BLaER1 (cell line): ENCODE measurements around the gene SUDS3.
"Not testable (repeated sequence)": the region's sequence is repeated elsewhere in the genome, so short reads cannot be mapped to it uniquely, and the experiment has no call there.

Experiments used
- H3K27ac ChIP-seq: shearing (Covaris generic); formaldehyde crosslinking; 2 replicates; pipeline ENCODE4 v1.8.1; 2022
- H3K27me3 ChIP-seq: shearing (Covaris generic); formaldehyde crosslinking; 2 replicates; pipeline ENCODE4 v1.8.1; 2022
- H3K36me3 ChIP-seq: shearing (Covaris generic); formaldehyde crosslinking; 2 replicates; pipeline ENCODE4 v1.8.1; 2022
- H3K4me1 ChIP-seq: shearing (Covaris generic); formaldehyde crosslinking; 2 replicates; pipeline ENCODE4 v1.8.1; 2022
- H3K4me2 ChIP-seq: shearing (Covaris generic); formaldehyde crosslinking; 2 replicates; pipeline ENCODE4 v1.8.1; 2022
- H3K4me3 ChIP-seq: shearing (Covaris generic); formaldehyde crosslinking; 2 replicates; pipeline ENCODE4 v1.8.1; 2022
- H3K9ac ChIP-seq: shearing (Covaris generic); formaldehyde crosslinking; 2 replicates; pipeline ENCODE4 v1.8.1; 2022
- H3K9me3 ChIP-seq: shearing (Covaris generic); formaldehyde crosslinking; 2 replicates; pipeline ENCODE4 v1.8.1; 2022
- H4K20me1 ChIP-seq: shearing (Covaris generic); formaldehyde crosslinking; 2 replicates; pipeline ENCODE4 v1.8.1; 2022
- Cebpa-rat ChIP-seq: shearing (Covaris generic); IDR thresholded peaks from 2 replicates; pipeline ENCODE4 v1.8.1; 2022

The SUDS3 gene

GRCh38 chr12:118377021-118377883, 897 bp downstream of the SUDS3 start:
- Histone ChIP-seq H3K4me3 (peak overlapping the region; percentile 97), H4K20me1 (peaks cover 48% of the 10 kb centered on the region), H3K4me1 (peaks cover 25% of the 10 kb centered on the region), H3K27me3 (peaks cover 4% of the 10 kb centered on the region; the same call in 1 of the 2 replicates), H3K36me3 (peaks cover 40% of the 10 kb centered on the region), H3K9me3 (no peaks in the 10 kb centered on the region), H3K4me2 (peak overlapping the region; percentile 98), H3K27ac (peak overlapping the region; percentile 97; the same call in 1 of the 2 replicates), H3K9ac (peak overlapping the region; percentile 93)
- no peak for TF ChIP-seq Cebpa-rat

GRCh38 chr12:118377884-118378470, 1.6 kb downstream of the SUDS3 start:
- Histone ChIP-seq H3K4me2 (peak overlapping the region; percentile 98), H3K27me3 (no peaks in the 10 kb centered on the region), H3K36me3 (peaks cover 47% of the 10 kb centered on the region), H3K9me3 (no peaks in the 10 kb centered on the region), H3K9ac (peak overlapping the region; percentile 93), H4K20me1 (peaks cover 49% of the 10 kb centered on the region), H3K4me3 (peak overlapping the region; percentile 97), H3K27ac (no peak overlapping the region), H3K4me1 (peaks cover 25% of the 10 kb centered on the region)
- TF ChIP-seq Cebpa-rat: no peak

GRCh38 chr12:118391424-118391823, 15.1 kb downstream of the SUDS3 start:
- TF ChIP-seq Cebpa-rat: no peak
- H3K36me3 ChIP-seq: peaks cover 100% of the 10 kb centered on the region

GRCh38 chr12:118391836-118392235, 15.5 kb downstream of the SUDS3 start:
- Histone ChIP-seq H3K27me3 (no peaks in the 10 kb centered on the region), H3K36me3 (peaks cover 100% of the 10 kb centered on the region)
- no peak for TF ChIP-seq Cebpa-rat

More at GRCh38 chr12:118391424-118391823, 15.1 kb downstream of the SUDS3 start:
- no peaks in the 10 kb centered on the region for H3K4me1 ChIP-seq
- no peak overlapping the region for H3K4me2 ChIP-seq
- H3K9me3 ChIP-seq: no peaks in the 10 kb centered on the region
- H3K9ac ChIP-seq: no peak overlapping the region
- H3K27ac ChIP-seq: no peak overlapping the region
- H4K20me1 ChIP-seq: peaks cover 26% of the 10 kb centered on the region; the same call in 1 of the 2 replicates
- H3K4me3 ChIP-seq: no peak overlapping the region
- H3K27me3 ChIP-seq: no peaks in the 10 kb centered on the region

GRCh38 chr12:118397708-118398440, 21.5 kb downstream of the SUDS3 start:
- Histone ChIP-seq H3K4me3 (no peak overlapping the region), H3K9me3 (no peaks in the 10 kb centered on the region), H3K9ac (no peak overlapping the region), H4K20me1 (peaks cover 38% of the 10 kb centered on the region), H3K36me3 (peaks cover 100% of the 10 kb centered on the region), H3K4me2 (no peak overlapping the region), H3K27me3 (no peaks in the 10 kb centered on the region), H3K27ac (no peak overlapping the region), H3K4me1 (no peaks in the 10 kb centered on the region)
- no peak for TF ChIP-seq Cebpa-rat

More at GRCh38 chr12:118391836-118392235, 15.5 kb downstream of the SUDS3 start:
- Histone ChIP-seq H3K9me3 (no peaks in the 10 kb centered on the region), H3K9ac (no peak overlapping the region), H4K20me1 (peaks cover 30% of the 10 kb centered on the region), H3K4me2 (no peak overlapping the region), H3K4me1 (no peaks in the 10 kb centered on the region), H3K4me3 (no peak overlapping the region), H3K27ac (no peak overlapping the region)

- Histone ChIP-seq H3K36me3 (peaks cover 100% of the 10 kb centered on the region), H3K4me3 (no peak overlapping the region), H4K20me1 (peaks cover 32% of the 10 kb centered on the region), H3K9ac (no peak overlapping the region), H3K4me2 (no peak overlapping the region), H3K27me3 (no peaks in the 10 kb centered on the region), H3K27ac (no peak overlapping the region), H3K9me3 (no peaks in the 10 kb centered on the region), H3K4me1 (no peaks in the 10 kb centered on the region)
- TF ChIP-seq Cebpa-rat: no peak
These were observed 22.2 kb downstream of the SUDS3 start for GRCh38 chr12:118398524-118398923.

GRCh38 chr12:118398940-118399339, 22.6 kb downstream of the SUDS3 start:
- Histone ChIP-seq H3K9me3 (no peaks in the 10 kb centered on the region), H3K4me1 (no peaks in the 10 kb centered on the region), H3K4me3 (no peak overlapping the region), H3K9ac (no peak overlapping the region), H3K4me2 (no peak overlapping the region), H3K36me3 (peaks cover 100% of the 10 kb centered on the region), H3K27ac (no peak overlapping the region), H3K27me3 (no peaks in the 10 kb centered on the region), H4K20me1 (peaks cover 32% of the 10 kb centered on the region)
- TF ChIP-seq Cebpa-rat: no peak

- Histone ChIP-seq H3K27ac (no peak overlapping the region), H3K9ac (no peak overlapping the region)
These were observed 25.9 kb downstream of the SUDS3 start for GRCh38 chr12:118402251-118402650.

GRCh38 chr12:118404876-118405521, 28.6 kb downstream of the SUDS3 start:
- Histone ChIP-seq H3K4me1 (no peaks in the 10 kb centered on the region), H3K9me3 (no peaks in the 10 kb centered on the region), H4K20me1 (peaks cover 5% of the 10 kb centered on the region; the same call in 1 of the 2 replicates), H3K27ac (no peak overlapping the region), H3K9ac (no peak overlapping the region), H3K36me3 (peaks cover 86% of the 10 kb centered on the region), H3K27me3 (no peaks in the 10 kb centered on the region), H3K4me3 (no peak overlapping the region), H3K4me2 (no peak overlapping the region)
- TF ChIP-seq Cebpa-rat: no peak

More at GRCh38 chr12:118402251-118402650, 25.9 kb downstream of the SUDS3 start:
- Histone ChIP-seq H3K4me3 (no peak overlapping the region), H3K27me3 (no peaks in the 10 kb centered on the region), H3K4me1 (no peaks in the 10 kb centered on the region), H4K20me1 (peaks cover 26% of the 10 kb centered on the region), H3K4me2 (no peak overlapping the region), H3K36me3 (peaks cover 86% of the 10 kb centered on the region), H3K9me3 (no peaks in the 10 kb centered on the region)
- TF ChIP-seq Cebpa-rat: no peak

GRCh38 chr12:118408241-118408640, 31.9 kb downstream of the SUDS3 start:
- H3K4me2 ChIP-seq, H4K20me1 ChIP-seq, H3K9me3 ChIP-seq, H3K27ac ChIP-seq, H3K4me1 ChIP-seq, H3K27me3 ChIP-seq, H3K9ac ChIP-seq, H3K4me3 ChIP-seq: not testable (repeated sequence)
- peaks cover 83% of the 10 kb centered on the region for H3K36me3 ChIP-seq
